Activated CD4-positive, CD25-positive, alpha-beta regulatory T cell (primary cell): ENCODE results near the gene SLC2A8.
A peak's percentile ranks its signal among the peaks of the same experiment; 100 is the strongest.

Experiments
- DNase-seq, 4 experiments: peaks; one replicate each; lab custom pipeline; 2025; lab: John Stamatoyannopoulos, UW

Gene SLC2A8

GRCh38 chr9:127396808-127397645 lies at the start of gene SLC2A8:
TSS of gene SLC2A8 (plus strand) at chr9:127397169. CDS start at chr9:127397231, 62 bp downstream.
- peak; percentile 66 to 85 (median 80) for DNase-seq

DNA sequence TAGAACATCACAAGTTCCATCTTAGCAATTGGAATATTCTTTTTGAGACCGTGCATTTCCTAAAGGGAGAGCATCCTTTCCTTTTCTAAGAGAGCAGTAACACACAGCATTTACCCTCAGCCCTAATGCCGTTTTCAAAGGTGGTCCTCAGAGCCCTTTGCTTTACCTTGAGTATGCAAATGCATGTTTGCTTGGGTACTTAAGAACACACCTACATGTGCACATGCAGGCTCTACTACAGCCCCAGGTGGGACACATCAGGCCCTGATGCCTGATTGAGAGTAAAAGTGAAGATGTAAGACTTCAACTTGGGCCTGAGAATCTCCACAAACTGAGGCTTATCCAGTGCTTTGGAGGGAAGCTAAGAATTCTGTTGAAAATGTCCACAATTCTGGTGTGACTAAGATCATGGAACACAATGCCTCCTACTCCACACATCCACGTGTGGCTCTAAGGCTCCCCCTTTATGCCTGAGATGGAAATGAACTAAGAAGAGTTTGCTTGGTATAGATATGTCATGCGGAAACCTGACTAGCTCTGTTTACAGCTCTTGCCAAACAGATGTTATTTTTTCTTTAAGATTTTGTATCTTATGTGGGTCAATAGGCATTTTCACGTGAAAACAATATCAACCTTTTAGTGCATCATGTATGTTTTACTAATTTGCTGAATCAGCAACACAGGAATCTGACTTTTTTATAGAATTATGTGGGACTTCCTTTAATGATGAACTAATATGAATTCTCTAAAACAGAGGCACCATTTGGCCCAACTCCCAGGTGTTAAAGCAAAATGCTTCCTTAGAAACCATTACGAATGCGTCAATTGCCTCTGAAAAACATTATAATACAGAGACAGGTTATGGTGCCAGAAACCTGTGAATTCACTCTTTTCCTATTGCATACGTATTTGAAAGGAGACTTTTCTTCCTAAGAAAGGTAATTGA lies 48.9 kb upstream of the SLC2A8 start:
- no peak for DNase-seq

- no peak for DNase-seq
Measured at GRCh38 chr9:127349483-127350113, 47.4 kb upstream of the SLC2A8 start.

DNA sequence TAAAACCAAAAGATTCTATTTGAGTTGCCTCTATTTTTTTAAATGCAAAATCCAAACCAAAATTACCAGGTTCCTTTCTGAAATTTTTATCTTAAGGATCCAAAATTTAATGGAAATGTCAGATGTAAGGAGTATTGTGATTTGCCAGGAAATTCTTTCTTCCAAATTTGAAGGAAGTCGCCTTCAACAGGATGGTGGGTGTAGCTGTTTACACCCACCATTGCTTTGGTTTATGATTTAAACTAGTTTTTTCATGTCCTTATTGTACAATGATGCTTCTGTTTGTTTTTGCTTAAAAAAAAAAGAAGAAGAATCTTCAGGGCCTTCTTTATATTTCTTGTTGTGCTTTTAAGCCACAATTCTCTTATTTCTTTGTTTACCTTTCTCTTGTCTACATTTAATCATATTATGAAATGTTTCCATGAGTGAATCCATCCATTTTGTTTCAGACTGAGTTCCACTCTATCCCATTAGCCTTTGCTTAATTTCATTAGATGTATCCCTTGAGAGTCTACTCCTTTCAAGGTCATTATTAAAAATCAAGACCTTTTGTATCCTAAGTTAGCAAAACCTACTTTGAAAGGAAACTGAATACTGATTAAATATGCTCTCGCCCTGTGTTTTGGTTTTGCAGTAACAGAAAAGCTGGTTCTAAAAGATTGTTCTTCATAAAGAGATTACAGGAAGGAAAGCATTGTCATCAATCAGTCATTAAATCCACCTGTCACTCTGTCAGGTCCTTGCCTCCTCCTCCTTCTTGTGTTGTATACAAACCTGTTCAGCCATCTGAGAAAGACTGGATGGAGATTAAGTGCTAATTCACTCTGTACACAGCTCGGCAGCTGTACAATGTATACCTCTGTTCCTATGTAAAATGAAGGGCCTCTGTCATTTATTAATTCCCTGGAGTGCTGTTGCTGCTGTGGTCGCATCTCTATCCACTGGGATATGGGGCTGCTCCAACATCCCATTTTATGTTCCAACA lies 45.5 kb upstream of the SLC2A8 start:
- DNase-seq: no peak

DNA sequence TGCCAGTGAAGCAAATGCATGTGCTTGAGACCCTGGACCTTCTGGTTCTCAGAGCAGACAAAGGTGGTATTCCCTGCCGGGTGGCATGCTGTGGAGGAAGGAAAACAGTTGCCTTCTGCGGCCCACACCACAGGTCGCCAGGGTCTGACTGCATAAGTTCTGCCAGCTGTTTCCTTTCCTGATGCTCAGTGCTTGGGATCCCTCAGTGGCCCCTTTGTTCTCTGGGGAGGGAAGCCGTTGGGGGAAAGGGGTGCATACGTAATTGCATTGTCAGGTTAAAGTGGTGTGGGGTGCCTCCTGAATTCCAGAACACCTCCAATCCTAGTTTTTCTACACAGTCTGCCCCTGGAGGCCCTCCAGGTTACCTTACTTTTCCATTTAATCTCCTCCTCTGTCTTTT lies 43.1 kb upstream of the SLC2A8 start:
- no peak for DNase-seq

DNA sequence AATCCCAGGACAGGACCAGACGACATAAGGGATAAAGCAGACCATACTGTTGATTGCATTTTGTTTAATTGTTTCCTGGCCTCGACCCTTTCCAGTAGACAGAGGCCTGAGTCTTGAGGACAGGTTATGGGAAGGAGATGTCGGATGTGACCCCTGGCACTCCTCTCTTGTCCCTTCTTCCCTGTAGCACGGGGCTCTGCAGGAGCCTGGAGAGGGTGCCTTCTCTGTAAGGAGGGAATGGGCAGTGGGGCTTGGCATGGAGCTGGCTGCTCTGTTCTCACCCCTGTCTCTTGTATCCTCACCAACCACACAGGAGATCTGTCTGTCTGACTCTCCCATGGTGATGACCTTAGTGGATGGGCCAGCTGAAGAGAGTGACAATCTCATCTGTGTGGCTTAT lies 40.1 kb upstream of the SLC2A8 start:
- DNase-seq: no peak

GRCh38 chr9:127358023-127358535 lies 38.9 kb upstream of the SLC2A8 start:
- no peak for DNase-seq

GRCh38 chr9:127358770-127359169 lies 38.2 kb upstream of the SLC2A8 start:
- no peak for DNase-seq

GRCh38 chr9:127360250-127360649 lies 36.7 kb upstream of the SLC2A8 start:
- no peak for DNase-seq

- DNase-seq: no peak
Measured at GRCh38 chr9:127360829-127361228, 36.1 kb upstream of the SLC2A8 start.

DNA sequence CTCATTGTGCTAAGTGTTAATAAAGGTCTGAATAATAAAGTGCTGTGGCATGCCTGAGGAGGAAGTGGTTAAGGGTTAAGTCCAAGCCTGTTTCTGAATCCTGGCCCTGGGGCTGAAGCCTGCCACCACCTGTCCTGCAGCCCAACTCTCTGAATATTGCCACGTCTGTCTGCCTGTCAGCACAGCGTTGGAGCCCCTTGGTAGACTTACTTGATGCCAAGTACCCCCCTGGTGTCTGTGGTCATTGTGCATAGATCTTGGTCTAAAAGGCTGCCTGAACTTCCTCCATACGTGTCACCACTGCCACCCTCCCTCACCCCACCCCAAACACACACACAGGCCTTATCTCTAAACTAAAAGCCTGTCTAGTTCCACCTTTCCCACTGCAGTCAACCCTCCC lies 35.4 kb upstream of the SLC2A8 start:
- no peak for DNase-seq

DNA sequence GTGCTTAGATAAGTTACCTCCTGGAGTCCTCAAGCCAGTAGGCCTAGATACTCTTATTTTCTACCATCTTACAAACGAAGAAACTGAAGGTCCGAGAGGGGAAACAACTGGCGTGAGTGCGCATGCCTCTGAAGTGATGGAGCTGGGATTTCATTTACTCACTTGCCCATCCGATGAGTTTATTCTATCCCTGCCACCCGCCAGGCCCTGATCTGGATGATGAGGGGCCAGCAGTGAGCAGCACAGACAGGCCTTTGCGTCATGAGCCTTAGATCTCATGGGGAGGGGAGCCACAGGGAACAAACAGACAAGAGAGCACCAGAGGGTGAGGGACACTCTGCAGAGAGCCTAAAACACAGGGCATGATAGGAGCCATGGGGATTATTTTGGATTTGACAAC lies 34.1 kb upstream of the SLC2A8 start:
- no peak for DNase-seq

- DNase-seq: no peak
Measured at GRCh38 chr9:127365461-127365860, 31.5 kb upstream of the SLC2A8 start.

- no peak for DNase-seq
Measured at GRCh38 chr9:127366594-127366993, 30.4 kb upstream of the SLC2A8 start.

GRCh38 chr9:127368852-127369402 lies 28.0 kb upstream of the SLC2A8 start:
- no peak for DNase-seq

DNA sequence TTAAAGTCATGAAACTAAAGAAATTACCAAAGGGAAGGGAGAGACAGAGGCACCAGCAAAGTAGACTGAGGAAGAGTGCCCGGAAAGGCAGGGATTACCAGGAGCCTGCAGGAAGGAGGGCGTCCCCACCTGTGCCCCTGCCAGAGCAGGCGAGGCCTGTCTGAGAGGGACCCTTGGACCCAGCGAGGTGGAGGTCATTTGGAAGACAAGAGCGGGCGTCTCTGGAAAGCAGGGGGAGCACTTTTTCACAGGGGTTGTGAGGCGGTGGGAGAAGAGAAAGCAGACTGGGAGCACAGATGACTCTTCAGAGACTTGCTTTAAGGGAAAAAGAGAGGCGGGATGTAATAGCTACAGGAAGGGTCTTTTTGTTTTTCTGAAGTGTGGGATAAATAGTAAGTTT lies 27.5 kb upstream of the SLC2A8 start:
- no peak for DNase-seq

GRCh38 chr9:127370147-127370579 lies 26.8 kb upstream of the SLC2A8 start:
- no peak for DNase-seq

DNA sequence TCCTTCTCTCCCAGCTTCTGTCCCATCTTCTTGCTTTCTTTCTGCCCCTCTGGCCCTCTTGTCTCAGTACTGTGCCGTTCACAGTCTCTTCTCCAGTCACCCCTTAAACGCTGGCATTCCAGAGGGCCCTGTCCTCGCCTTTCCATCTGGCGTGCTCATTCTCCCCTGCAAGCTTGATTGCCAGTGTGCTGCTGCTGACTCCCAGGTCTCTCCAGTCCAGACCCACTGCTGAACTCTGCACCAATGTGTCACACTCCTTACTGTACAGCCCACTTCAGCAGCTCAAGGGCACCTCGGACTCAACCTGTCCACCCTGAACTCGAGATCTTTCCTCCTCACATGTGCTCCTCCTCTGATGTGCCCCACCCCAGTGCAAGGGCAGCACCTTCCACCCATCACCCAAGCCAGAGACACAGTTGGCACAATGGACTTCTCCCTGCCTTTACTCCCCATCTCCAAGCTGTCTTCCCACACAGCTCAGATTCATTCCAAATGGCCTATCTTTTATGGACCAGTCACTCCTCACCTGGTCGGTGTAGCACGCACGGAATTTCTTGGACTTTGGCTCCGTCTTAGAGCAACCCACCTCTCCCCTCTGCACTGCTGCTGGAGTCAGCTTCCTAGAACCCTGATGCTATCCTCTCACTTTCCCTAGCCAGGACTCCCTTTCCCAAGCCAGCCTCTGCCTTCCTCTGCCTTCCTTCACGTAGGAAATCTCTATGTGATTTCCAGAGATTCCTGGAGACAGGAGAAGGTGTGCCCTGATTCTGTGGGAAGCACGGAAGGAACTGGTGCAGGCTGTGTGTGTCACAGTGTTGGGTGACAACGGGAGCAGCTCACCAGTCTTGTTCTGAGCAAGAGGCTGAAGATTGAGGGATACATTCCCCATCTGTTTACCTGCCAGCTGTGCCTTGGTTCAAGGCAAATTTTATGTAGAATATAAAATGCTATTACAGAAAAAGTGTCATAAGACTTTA lies 26.0 kb upstream of the SLC2A8 start:
- no peak for DNase-seq

DNA sequence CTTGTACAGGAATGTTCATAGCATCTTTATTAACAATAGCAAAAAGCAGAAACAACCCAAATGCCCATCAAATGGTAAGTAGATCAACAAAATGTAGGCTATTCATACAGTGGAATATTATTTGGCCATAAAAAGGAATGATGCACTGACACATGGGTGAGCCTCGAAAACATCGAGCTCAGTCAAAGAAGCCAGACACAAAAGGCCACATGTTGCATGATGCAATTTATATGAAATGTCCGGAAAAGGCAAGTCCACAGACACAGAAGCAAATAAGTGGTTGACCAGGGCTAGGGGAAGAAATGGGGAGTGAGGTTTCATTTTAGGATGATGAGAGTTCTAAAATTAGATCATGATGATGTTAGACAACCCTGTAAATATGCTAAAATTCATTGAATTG lies 16.5 kb upstream of the SLC2A8 start:
- DNase-seq: no peak
